ENCODE data around the gene B4GALNT1.
"Not testable (repeated sequence)": the region's sequence is repeated elsewhere in the genome, so short reads cannot be mapped to it uniquely, and the experiment has no call there.

B4GALNT1 gene

GRCh38 chr12:57636731-57637130 lies 3.7 kb upstream of the B4GALNT1 start:
- not testable (repeated sequence) for DNase-seq

GRCh38 chr12:57632073-57632957 lies 686 bp downstream of the B4GALNT1 start:
- DNase-seq, result no peak

GRCh38 chr12:57631566-57632072 lies 1.4 kb downstream of the B4GALNT1 start:
- no peak for DNase-seq

- no peak for DNase-seq
Observed at GRCh38 chr12:57630891-57631433, 2.0 kb downstream of the B4GALNT1 start.

DNA sequence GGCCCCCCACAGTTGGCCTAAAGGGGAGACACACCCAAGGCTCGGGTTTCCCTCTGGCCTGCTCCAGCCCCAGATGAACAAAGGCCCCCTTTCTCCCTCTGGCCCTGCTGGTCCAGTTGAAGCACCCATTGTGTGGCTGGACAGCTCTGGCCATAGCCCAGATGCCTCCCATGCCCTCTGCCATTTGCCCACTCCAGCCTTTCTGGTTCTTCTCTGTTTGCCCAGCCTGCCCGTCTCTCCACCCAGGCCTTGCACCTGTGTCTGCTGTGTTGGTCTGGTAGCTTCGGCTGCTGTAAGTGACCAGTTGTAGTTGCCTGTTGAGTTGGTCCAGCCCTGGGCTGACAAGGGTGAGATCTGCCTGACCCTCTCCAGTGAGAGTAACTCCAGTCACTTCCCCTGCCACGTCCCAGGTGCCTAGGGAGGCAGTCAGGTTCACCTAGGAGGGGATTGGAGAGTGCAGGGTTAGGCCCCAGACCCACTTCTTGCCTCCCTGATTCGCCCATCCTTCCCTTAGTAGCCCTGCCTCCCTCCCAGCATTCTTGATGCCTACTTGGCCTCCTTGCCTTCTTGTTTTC lies 3.0 kb downstream of the B4GALNT1 start:
- no peak for DNase-seq

DNA sequence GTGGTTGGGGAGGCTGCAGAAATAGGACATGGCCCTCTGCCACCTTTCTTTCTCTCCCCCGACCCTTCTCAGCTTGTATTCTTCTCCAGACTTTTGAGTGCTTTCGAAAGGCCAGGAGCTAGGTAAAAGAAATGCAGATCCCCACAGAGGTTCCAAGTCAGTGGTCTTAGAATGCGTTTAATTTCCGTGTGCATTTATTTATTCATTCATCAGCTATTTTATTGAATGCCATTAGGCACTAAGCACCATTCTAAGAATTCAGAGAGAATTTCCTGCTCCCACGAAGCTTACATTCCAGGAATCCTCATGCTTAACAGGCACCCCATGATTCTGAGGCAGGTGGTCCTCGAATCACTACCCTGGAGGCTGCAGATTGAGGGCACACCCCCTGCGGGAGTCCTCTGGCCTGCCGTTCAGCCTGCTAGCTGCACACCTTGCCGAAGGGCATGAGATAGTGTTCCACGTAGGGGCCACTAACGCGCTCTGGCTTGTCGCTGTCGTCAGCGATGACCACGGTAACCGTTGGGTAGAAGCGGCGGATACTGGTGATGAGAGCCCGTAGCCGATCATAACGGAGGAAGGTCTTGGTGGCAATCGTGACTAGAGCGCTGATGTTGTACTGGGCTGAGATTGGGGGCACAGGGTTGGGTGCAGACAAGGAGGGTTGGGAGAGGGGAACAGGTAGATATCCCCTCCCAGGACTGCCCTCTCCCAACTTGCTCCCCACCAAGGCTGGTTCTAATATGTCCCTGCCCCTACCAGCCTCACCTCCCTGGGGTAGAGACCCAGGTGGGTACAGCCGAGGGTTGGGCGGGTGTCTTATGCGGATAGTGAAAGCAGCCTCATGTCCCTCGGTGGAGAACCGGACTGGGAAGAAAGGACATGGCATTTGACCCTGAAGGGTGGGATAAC lies 4.5 kb downstream of the B4GALNT1 start:
- DNase-seq, result no peak

- DNase-seq, result no peak
Observed at GRCh38 chr12:57627501-57628279, 5.3 kb downstream of the B4GALNT1 start.

GRCh38 chr12:57626921-57627445 lies 6.0 kb downstream of the B4GALNT1 start:
- no peak for DNase-seq

- DNase-seq, result no peak
Observed at GRCh38 chr12:57626111-57626920, 6.7 kb downstream of the B4GALNT1 start.

DNA sequence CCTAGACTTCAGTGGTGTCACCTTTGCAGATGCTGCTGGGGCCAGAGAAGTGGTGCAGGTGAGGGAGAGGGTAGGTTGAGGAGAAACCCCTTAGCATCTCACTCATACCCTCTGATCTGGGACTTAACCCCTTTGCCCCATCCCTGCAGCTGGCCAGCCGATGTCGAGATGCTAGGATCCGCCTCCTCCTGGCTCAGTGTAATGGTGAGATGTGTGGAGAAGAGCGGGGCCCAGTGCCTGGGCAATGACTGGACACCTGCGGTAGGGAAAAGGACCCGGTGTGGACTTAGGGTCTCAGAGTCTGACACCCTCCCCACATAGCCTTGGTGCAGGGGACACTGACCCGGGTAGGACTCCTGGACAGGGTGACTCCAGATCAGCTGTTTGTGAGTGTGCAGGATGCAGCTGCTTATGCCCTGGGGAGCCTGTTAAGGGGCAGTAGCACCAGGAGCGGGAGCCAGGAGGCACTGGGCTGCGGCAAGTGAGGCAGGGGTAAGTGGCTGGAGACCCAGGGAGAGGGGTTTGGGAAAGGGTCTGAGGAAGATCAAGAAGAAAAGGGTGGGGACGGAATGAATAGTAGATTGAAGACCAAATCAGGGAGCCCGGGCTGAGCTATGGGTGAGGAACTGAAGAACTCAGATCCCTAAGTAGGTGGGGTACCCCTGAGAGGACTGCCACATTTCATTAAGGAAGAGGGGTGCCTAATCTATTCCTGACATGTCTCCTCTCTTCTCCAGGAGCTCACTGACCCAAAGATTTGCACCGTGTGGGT lies 7.6 kb downstream of the B4GALNT1 start:
- no peak for DNase-seq

- no peak for DNase-seq
Observed at GRCh38 chr12:57624441-57625220, 8.4 kb downstream of the B4GALNT1 start.

- DNase-seq, result no peak
Observed at GRCh38 chr12:57623811-57624390, 9.1 kb downstream of the B4GALNT1 start.

- DNase-seq, result no peak
Observed at GRCh38 chr12:57623385-57623784, 9.6 kb downstream of the B4GALNT1 start.

GRCh38 chr12:57622293-57623245 lies 10.4 kb downstream of the B4GALNT1 start:
- DNase-seq, result no peak

- DNase-seq, result no peak
Observed at GRCh38 chr12:57621497-57622292, 11.3 kb downstream of the B4GALNT1 start.

DNA sequence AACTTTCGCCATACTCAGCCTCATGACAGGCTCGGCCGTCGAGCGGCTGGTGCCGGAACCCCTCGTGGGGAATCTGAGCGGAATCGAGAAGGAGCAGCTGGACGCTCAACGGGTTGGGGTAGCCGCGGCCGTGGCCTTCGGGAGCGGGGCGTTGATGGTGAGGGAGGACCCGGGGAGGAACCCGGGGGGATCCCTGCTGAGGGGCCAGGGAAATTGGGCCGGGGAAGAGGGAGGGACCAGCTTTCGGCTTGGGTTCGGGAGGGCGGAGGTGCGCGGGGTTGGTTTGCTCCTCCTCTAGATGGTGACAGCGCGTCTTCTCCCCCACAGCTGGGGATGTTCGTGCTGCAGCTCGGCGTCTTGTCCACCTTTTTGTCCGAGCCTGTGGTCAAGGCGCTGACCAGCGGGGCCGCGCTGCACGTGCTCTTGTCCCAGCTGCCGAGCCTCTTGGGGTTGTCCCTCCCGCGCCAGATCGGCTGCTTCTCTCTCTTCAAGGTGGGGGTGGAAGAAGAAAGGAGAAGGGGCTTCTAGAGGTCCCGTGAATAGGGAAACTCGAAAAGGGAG lies 12.0 kb downstream of the B4GALNT1 start:
- DNase-seq, result no peak
